Spinal cord (tissue), 10 donors: Measurements from ENCODE around the gene SLC6A13. TPM values are rescaled to one million over a fixed set of nuclear protein-coding genes. Genes with fewer than 3 reads are reported as not detected.
"Not testable (repeated sequence)": the region's sequence is repeated elsewhere in the genome, so short reads cannot be mapped to it uniquely, and the experiment has no call there.

Experiments
- DNase-seq, 6 donors: peaks; one replicate each; pipeline versions ENCODE4 v3.0.0 to v3.0.0-alpha.2; 2013 to 2015; ENCODE audit warnings: low spot score in 6 of 6, low read depth in 4 of 6
- H3K27ac ChIP-seq: one replicate; pipeline ENCODE4 v1.5.1; 2013; ENCODE audit warnings: low read depth, low read length, control low read depth
- H3K27me3 ChIP-seq: one replicate; pipeline ENCODE4 v1.6.1; 2013; ENCODE audit warnings: low read length; ENCODE audit not compliant: control insufficient read depth, insufficient read depth
- H3K36me3 ChIP-seq: one replicate; pipeline ENCODE4 v1.6.1; 2013; ENCODE audit warnings: low read length; ENCODE audit not compliant: control insufficient read depth, insufficient read depth
- H3K4me1 ChIP-seq: one replicate; pipeline ENCODE4 v1.6.1; 2013; ENCODE audit warnings: low read length; ENCODE audit not compliant: control insufficient read depth, insufficient read depth
- H3K4me3 ChIP-seq: one replicate; pipeline ENCODE4 v1.5.1; 2013; ENCODE audit warnings: low read depth, low read length, control low read depth
- H3K9me3 ChIP-seq: one replicate; pipeline ENCODE4 v1.6.1; 2013; ENCODE audit warnings: low read length; ENCODE audit not compliant: control insufficient read depth, insufficient read depth
- WGBS: methylation state at CpG from one replicate; pipeline ENCODE4 v1.1.5; 2013; ENCODE audit warnings: missing lambda C conversion rate; ENCODE audit not compliant: insufficient coverage; 5-methylcytosine and 5-hydroxymethylcytosine counted together
- long read RNA-seq, 4 donors: transcript quantifications; one replicate each; lab custom pipeline, GENCODE V29; 2026
- polyA plus RNA-seq, 2 donors: library from polyadenylated mRNA; unstranded; fragments of 120-200 nt; gene quantifications; one replicate each; pipeline ENCODE4 v1.2.1, GENCODE V29; 2013; ENCODE audit not compliant: insufficient read length in 2 of 2
- total RNA-seq, 2 donors: library from RNA; depleted of rRNA in 1 of 2; stranded (reverse); fragments of 120-200 nt in 1 of 2; fragments of >200 nt in 1 of 2; gene quantifications; one replicate each; pipeline versions ENCODE4 v1.2.3 to v1.2.4, GENCODE V29; 2013 to 2014
- donor health status: healthy.

SLC6A13 gene
- 100 to 1,000 TPM; 104 to 711 TPM for total RNA-seq
- 100 to 1,000 TPM in 1 of 2 donors, 10 to 100 TPM in 1; 33.6 to 201 TPM for polyA plus RNA-seq
- long read RNA-seq, donor 1, transcript SLC6A13-202 (2 exons, 1,101 nt) = major isoform, 14 of 66 reads
- long read RNA-seq, donor 1, transcript SLC6A13-201 (15 exons, 2,185 nt) = minor isoform, 11 of 66 reads
- long read RNA-seq, donor 1, partial matches to known transcripts = 34 of 66 reads
- long read RNA-seq, donor 1, other reads (novel, unspliced or antisense) = 7 of 66 reads
- long read RNA-seq, donor 2 = 0 reads
- long read RNA-seq, donor 3, partial matches to known transcripts = 0 of 8 reads
- long read RNA-seq, donor 3, other reads (novel, unspliced or antisense) = 0 of 8 reads
- long read RNA-seq, donor 4, partial matches to known transcripts = 0 of 2 reads
- long read RNA-seq, donor 4, other reads (novel, unspliced or antisense) = 0 of 2 reads

DNA sequence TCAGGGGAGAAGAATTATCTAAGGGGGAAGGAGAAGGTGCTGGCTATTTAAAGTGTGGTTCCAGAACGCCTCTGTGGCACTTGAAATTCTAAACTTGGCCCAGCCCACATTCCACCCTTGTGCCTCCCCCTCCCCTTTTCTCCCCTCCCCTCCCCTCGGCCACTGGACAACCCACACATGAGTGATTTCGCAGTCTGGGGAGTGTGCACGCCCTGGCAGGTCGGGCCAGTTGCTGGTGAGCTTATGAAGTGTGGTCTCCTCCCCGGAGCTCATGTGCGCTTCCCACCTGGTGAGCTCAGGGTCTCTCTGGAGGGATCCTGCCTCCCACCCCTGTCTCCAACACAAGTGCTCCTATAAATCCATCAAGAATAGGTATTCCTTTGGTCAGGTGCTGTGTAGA, at the start of gene SLC6A13:
Gene SLC6A13 (minus strand): TSS at position 20 of the 400 bp plus-strand sequence. CDS start 2,784 bp downstream, outside the sequence.
- Histone ChIP-seq H3K4me3 (peak within 1 kb of the TSS; percentile 49), H3K9me3 (no peaks in the 10 kb centered on the region), H3K27me3 (peaks cover 5% of the 10 kb centered on the region), H3K36me3 (no peaks in the 10 kb centered on the region), H3K27ac (no peak within 1 kb of the TSS), H3K4me1 (peaks cover 4% of the 10 kb centered on the region)
- DNase-seq = peak in 1 of 6 donors; percentile 67
- WGBS = 60% methylated on average over 2 of the region's 7 CpGs

DNA sequence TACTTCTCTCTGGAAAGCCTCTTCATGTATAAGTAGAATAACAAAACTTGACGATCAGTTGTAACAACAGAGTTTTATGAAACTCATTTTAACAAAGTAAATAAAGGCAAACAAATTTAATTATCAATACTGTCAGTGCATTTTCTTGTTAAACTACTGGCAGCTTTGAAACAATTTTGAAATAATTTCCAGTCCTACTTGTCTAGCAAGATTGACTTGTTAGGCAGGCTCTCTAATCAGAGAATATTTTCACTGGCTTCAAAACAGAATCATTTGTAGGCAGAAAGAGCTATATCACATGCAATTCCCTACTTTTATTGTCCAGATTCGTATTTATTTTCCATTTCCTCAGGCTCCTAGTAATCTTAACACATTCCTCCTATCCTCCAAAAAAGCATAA, 45.9 kb upstream of the SLC6A13 start:
- DNase-seq = no peak
- Histone ChIP-seq H3K9me3 (no peaks in the 10 kb centered on the region), H3K36me3 (peaks cover 36% of the 10 kb centered on the region), H3K27me3 (no peaks in the 10 kb centered on the region), H3K27ac (no peak overlapping the region), H3K4me1 (no peaks in the 10 kb centered on the region), H3K4me3 (no peak overlapping the region)
- 80% methylated on average over 1 of the region's 2 CpGs for WGBS

DNA sequence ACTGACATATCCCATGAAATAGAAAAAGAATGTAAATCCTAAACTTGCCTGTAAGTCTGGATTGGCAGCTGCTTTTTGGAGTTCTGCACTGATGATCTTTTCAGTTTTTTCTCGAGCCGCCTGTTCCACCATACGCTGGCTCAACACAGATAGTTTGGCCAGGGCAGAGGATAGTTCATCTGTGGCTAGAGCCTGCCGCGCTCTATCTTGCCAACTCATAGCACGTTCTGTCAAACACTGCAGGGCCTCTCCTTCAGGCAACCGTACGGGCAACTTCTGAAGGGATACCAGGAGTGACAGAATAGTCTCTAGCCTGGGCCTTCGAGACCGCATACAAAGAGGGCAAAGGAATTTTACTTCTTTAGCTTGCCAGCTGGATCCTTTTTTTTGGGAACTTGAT, 44.8 kb upstream of the SLC6A13 start:
- no peaks in the 10 kb centered on the region for H3K27me3 ChIP-seq
- H3K4me1 ChIP-seq = no peaks in the 10 kb centered on the region
- H3K27ac ChIP-seq = no peak overlapping the region
- 95% methylated on average over 10 of the region's 10 CpGs for WGBS
- no peak overlapping the region for H3K4me3 ChIP-seq
- peaks cover under 1% of the 10 kb centered on the region for H3K9me3 ChIP-seq
- DNase-seq = no peak
- H3K36me3 ChIP-seq = peaks cover 33% of the 10 kb centered on the region

DNA sequence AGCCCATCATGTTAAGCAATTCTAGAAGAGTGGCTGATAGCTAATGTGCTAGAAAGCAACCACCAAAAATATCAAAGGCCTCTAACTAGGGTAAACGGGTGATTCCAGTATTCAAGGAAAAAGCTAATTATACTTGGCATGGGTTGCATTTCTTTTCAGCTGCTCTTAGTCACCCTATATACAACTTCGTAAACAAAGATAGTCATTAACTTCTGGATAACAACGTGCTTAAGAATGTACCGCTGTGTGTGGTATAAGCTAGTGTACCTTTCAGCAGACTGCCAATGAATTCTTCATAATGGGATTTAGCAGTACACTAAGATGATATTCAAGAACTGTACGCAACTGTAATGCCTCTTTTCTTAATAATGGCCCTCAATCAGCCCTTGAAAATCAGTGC, 42.2 kb upstream of the SLC6A13 start:
- no peak overlapping the region for H3K4me3 ChIP-seq
- H3K27ac ChIP-seq = no peak overlapping the region
- no CpG with 5 or more reads among the region's 5 CpGs for WGBS
- H3K4me1 ChIP-seq = no peaks in the 10 kb centered on the region
- H3K27me3 ChIP-seq = no peaks in the 10 kb centered on the region
- H3K36me3 ChIP-seq = peaks cover 18% of the 10 kb centered on the region
- DNase-seq = peak in 2 of 6 donors; percentile 17 to 61
- peaks cover 3% of the 10 kb centered on the region for H3K9me3 ChIP-seq

DNA sequence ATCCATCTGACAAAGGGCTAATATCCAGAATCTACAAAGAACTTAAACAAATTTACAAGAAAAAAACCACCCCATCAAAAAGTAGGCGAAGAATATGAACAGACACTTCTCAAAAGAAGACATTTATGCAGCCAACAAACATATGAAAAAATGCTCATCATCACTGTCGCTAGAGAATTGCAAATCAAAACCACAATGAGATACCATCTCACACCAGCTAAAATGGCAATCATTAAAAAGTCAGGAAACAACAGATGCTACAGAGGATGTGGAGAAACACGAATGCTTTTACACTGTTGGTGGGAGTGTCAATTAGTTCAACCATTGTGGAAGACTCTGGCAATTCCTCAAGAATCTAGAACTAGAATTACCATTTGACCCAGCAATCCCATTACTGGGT, 40.1 kb upstream of the SLC6A13 start:
- H3K4me1 ChIP-seq, DNase-seq, H3K4me3 ChIP-seq, H3K27ac ChIP-seq, H3K9me3 ChIP-seq, H3K27me3 ChIP-seq: not testable (repeated sequence)
- WGBS = 100% methylated on average over 1 of the region's 3 CpGs
- H3K36me3 ChIP-seq = peaks cover 19% of the 10 kb centered on the region

DNA sequence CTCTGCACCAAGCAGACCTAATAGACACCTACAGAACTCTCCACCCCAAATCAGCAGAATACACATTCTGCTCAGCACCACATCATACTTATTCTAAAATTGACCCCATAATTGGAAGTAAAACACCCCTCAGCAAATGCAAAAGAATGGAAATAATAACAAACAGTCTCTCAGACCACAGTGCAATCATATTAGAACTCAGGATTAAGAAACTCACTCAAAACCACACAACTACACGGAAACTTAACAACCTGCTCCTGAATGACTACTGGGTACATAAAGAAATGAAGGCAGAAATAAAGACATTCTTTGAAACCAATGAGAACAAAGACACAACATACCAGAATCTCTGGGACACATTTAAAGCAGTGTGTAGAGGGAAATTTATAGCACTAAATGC, 37.5 kb upstream of the SLC6A13 start:
- H3K27me3 ChIP-seq, H3K27ac ChIP-seq, H3K4me1 ChIP-seq, DNase-seq, H3K4me3 ChIP-seq, H3K9me3 ChIP-seq: not testable (repeated sequence)
- peaks cover 12% of the 10 kb centered on the region for H3K36me3 ChIP-seq
- WGBS = no CpG with 5 or more reads among the region's 1 CpG

DNA sequence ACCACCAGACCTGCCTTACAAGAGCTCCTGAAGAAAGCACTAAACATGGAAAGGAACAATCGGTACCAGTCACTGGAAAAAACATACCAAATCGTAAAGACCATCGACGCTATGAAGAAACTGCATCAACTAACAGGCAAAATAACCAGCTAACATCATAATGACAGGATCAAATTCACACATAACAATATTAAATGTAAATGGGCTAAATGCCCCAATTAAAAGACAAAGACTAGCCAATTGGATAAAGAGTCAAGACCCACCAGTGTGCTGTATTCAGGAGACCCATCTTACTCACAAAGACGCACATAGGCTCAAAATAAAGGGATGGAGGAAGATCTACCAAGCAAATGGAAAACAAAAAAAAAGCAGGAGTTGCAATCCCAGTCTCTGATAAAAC, 36.9 kb upstream of the SLC6A13 start:
- not testable (repeated sequence) for H3K4me3 ChIP-seq, H3K9me3 ChIP-seq, H3K4me1 ChIP-seq, DNase-seq, H3K27me3 ChIP-seq, H3K27ac ChIP-seq
- WGBS = 87% methylated on average over 3 of the region's 5 CpGs
- H3K36me3 ChIP-seq = peaks cover 17% of the 10 kb centered on the region

DNA sequence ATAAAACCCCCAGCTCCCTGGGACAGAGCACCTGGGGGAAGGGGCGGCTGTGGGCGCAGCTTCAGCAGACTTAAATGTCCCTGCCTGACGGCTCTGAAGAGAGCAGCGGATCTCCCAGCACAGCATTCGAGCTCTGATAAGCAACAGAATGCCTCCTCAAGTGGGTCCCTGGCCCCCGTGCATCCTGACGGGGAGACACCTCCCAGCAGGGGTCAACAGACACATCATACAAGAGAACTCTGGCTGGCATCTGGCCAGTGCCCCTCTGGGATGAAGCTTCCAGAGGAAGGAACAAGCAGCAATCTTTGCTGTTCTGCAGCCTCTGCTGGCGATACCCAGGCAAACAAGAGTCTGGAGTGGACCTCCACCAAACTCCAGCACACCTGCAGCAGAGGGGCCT, 35.4 kb upstream of the SLC6A13 start:
- not testable (repeated sequence) for H3K9me3 ChIP-seq, H3K27me3 ChIP-seq, DNase-seq, H3K27ac ChIP-seq, H3K4me1 ChIP-seq, H3K4me3 ChIP-seq
- peaks cover 20% of the 10 kb centered on the region for H3K36me3 ChIP-seq
- 81% methylated on average over 7 of the region's 8 CpGs for WGBS

DNA sequence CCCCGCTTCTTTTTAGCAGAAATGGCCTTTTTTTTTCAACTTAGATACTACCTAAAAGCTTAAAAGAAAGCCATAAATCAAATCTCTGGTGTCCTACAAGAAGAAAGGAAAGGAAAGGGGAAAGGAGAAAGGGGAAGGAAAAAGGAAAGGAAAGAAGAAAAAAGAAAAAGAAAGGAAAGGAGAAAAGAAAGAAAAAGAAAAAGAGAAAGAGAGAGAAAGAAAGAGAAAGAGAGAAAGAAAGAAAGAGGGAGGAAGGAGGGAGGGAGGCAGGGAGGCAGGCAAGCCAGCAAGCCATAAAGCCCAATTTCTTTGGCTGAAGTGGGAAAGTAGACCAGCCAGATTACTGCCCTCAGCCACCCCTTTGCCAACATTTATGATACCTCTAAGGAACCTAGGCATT, 32.5 kb upstream of the SLC6A13 start:
- Histone ChIP-seq H3K4me1 (no peaks in the 10 kb centered on the region), H3K36me3 (peaks cover 31% of the 10 kb centered on the region), H3K4me3 (no peak overlapping the region), H3K9me3 (no peaks in the 10 kb centered on the region), H3K27ac (no peak overlapping the region), H3K27me3 (no peaks in the 10 kb centered on the region)
- no CpG with 5 or more reads among the region's 1 CpG for WGBS
- DNase-seq = no peak

DNA sequence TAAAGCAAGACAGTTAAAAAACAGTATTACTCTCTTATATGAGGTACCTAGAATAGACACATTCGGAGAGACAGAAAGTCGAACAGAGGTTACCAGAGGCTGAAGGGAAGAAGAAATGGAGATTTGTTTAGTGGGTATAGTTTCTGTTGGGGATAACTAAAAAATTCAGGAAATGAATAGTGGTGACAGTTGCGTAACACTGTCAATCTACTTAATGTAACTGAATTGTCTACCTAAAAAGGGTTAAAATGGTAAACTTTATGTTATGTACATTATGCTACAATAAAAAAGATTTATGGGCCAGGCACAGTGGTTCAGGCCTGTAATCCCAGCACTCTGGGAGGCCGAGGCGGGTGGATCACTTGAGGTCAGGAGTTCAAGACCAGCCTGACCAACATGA, 30.6 kb upstream of the SLC6A13 start:
- WGBS = 86% methylated on average over 2 of the region's 5 CpGs
- Histone ChIP-seq H3K36me3 (peaks cover 31% of the 10 kb centered on the region), H3K4me3 (no peak overlapping the region), H3K27ac (no peak overlapping the region), H3K27me3 (no peaks in the 10 kb centered on the region), H3K9me3 (no peaks in the 10 kb centered on the region), H3K4me1 (no peaks in the 10 kb centered on the region)
- DNase-seq = no peak
